Astrocyte of the spinal cord (primary cell): Measurements from ENCODE around the gene DMBT1.

Experiments used
- DNase-seq: peaks from one replicate; pipeline ENCODE4 v3.0.0; 2011; ENCODE audit warnings: low read depth, low spot score
- H3K4me3 ChIP-seq: 2 replicates; pipeline ENCODE4 v1.5.1; 2011; ENCODE audit warnings: low read depth, mild to moderate bottlenecking, low read length, moderate library complexity
- in situ Hi-C: cut with HindIII; loops from 2 replicates; pipeline ENCODE4 v1.10.0; 2017; ENCODE audit warnings: low sequenced_read_pairs
- TF ChIP-seq, protein P1 (sequence below): IDR thresholded peaks from 2 replicates; pipeline ENCODE4 v1.5.1; 2012; ENCODE audit warnings: low read depth, mild to moderate bottlenecking, low read length, inconsistent platforms

The DMBT1 gene

DNA sequence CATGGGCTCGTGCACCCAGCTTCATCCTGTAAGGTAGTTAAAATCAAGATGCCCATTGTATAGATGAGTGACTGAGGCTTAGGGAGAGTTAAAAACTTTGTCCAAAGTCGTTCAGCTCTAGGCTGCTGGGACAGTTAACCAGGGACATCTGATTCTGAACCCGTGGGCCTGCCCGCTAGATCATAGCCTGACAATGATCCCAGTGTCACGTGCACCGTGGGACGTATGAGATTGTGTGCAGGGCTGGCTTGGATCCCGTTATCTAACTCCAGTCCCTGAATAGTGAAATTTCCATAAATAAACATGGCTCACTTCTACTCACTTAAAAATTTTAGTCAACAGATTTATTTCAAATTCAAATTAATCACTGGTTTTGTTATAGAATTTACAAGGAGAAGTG lies 114.2 kb downstream of the DMBT1 start:
- H3K4me3 ChIP-seq: no peak overlapping the region
- TF ChIP-seq, protein P1, sequence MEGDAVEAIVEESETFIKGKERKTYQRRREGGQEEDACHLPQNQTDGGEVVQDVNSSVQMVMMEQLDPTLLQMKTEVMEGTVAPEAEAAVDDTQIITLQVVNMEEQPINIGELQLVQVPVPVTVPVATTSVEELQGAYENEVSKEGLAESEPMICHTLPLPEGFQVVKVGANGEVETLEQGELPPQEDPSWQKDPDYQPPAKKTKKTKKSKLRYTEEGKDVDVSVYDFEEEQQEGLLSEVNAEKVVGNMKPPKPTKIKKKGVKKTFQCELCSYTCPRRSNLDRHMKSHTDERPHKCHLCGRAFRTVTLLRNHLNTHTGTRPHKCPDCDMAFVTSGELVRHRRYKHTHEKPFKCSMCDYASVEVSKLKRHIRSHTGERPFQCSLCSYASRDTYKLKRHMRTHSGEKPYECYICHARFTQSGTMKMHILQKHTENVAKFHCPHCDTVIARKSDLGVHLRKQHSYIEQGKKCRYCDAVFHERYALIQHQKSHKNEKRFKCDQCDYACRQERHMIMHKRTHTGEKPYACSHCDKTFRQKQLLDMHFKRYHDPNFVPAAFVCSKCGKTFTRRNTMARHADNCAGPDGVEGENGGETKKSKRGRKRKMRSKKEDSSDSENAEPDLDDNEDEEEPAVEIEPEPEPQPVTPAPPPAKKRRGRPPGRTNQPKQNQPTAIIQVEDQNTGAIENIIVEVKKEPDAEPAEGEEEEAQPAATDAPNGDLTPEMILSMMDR: no peak
- DNase-seq: no peak
- in situ Hi-C loops: no loop called here

DNA sequence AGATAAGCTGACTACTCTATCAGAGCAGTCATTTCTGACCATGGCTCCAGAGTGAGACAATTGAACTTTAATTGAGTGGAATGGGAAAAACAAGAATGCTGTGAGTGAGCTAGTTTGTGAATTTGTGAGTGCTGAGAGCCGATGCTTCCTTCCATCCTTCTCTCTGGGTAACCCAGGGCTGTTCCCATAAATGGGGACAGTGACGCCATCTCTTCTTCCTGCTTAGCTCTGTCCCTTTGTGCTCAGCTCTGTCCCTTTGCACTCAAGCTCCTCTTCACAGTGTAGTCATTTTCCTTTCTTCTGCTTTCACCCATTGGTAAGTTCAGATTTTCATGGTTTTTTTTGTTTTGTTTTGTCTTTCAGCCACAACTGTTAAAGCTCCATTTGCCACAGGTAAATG lies 114.7 kb downstream of the DMBT1 start:
- TF ChIP-seq, protein P1: no peak
- no peak overlapping the region for H3K4me3 ChIP-seq
- in situ Hi-C loops: no loop called here
- no peak for DNase-seq

DNA sequence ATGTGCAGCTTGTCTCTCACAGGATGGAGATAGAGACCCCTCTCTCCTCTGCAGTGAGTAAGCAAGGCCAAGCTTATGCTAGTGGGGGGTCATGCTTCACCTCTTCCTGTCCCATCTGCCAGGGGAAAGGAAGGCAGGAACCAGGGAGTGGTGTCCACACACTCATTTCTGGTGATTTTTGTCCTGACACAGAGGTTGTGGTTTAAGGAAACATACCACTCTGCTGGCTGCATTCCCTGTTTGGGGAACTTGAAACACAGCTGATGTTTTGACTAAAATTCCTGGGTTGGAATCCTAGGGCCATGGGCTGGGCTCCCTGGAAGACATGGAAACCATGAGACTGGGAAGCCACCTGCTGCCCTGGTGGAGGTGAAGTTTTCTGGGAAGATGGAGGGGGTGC lies 117.7 kb downstream of the DMBT1 start:
- DNase-seq: no peak
- in situ Hi-C loops: no loop called here
- no peak overlapping the region for H3K4me3 ChIP-seq
- TF ChIP-seq, protein P1: no peak

DNA sequence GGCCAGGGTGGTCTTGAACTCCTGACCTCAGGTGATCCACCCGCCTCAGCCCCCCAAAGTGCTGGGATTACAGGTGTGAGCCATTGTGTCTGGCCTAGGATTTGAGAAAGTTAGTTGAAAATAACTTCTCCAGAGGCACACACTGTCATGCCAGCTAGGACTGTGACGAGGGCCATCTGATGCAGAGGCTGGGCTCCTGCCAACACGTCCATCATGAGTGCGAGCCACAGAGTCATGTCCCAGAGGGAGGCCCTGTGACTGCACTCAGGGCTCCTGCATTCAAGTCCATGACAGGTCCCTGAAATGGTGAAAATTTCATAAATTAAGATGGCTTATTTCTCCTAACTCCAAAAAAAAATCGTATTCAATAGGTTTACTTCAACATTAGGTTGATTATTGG lies 122.0 kb downstream of the DMBT1 start:
- in situ Hi-C loops: no loop called here
- TF ChIP-seq, protein P1: no peak
- no peak for DNase-seq
- no peak overlapping the region for H3K4me3 ChIP-seq

DNA sequence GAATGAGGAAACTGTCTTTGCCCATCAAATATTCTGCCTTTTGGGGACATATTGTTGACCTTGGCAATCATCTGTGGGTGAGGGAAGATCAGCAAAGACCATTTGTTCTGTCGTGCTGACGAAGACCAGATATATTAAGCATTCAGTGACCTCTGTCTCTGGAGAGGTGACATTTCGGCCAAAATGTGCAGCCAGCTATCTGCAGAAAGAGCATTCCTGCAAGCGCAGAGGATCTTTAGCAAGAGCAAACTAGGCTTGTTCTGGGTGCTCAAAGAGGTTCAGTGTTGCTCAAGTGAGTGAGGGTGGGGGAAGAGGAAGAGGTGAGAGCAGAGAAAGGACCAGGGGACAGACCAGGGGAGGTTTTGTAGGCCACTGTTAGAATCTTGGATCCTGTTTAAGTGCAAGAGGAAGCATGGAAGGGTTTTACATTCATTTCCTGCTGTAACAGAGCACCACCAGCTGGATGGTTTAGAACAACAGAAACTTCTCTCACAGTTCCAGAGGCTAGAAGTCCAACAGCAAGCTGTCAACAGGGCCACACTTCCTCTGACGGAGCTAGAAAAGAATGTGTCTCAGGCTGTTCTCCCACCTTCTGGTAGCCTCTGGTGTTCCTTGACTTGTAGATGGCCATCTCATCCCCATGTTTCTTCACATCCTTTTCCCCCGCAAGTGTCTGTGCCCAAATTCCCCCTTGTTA lies 127.9 kb downstream of the DMBT1 start:
- in situ Hi-C loops: no loop called here
- TF ChIP-seq, protein P1: no peak
- DNase-seq: no peak
- H3K4me3 ChIP-seq: no peak overlapping the region

DNA sequence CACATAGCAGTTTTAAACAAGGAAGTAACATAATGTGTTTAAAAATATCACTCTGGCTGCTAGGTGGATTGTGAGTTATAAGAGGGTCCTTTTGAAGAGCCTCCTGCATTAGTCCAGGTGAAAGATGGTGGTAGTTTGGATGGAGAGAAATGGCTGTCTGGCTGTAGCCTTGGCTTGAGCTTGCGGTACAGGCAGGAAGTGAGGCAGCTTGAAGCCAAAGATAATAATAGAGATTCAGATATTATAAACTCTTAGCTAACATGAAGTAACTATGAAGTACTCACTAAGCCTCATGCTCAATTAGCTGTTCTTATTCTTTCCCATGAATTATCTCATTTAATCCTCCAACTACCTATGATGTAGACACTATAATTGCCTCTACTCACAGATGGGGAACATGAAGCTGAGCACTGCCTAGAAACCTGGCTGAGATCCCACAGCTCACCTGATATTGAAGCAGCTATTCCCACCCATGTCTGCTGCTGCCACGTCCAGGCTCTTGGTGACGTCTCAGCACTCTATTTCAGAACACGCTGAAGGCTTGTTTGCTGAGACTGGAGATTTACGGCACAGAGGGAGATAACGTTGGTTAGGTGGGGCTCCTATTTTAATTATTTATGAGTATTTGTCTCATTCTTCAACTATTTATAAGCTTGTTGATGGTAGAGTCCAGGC lies 128.7 kb downstream of the DMBT1 start:
- TF ChIP-seq, protein P1: no peak
- in situ Hi-C loops: no loop called here
- DNase-seq: no peak
- H3K4me3 ChIP-seq: no peak overlapping the region
